Measurements from ENCODE around the gene TTC9C. TPM values are rescaled to one million over a fixed set of nuclear protein-coding genes. Genes with fewer than 3 reads are reported as not detected.
A peak's percentile ranks its signal among the peaks of the same experiment; 100 is the strongest.

TTC9C gene
- total and polyA plus RNA-seq, 2 of the 13 experiments (the other 11 are each of a cell fraction or from before 2014, with no cell fraction given) = 28.0 to 36.4 TPM

- TF ChIP-seq CREM (IDR thresholded peaks at IDR 0.05) (peak; percentile 19), CREM (CRISPR knock-in tag; IDR thresholded peaks at IDR 0.05) (no peak), POLR2G (IDR thresholded peaks at IDR 0.05; ENCODE audit: low read depth, low read length) (peak; percentile 80), FOXP4 (CRISPR knock-in tag; IDR thresholded peaks at IDR 0.05) (0 out of 2 replicates have a peak, but pooled peaks have one; percentile 21), ZNF569 (CRISPR knock-in tag; IDR thresholded peaks at IDR 0.05; ENCODE audit: borderline replicate concordance) (0 out of 2 replicates have a peak, but pooled peaks have one; percentile 17), HCFC1 (IDR thresholded peaks at IDR 0.05; ENCODE audit: low read depth, low read length) (peak; percentile 31; the same call in 1 of the 2 replicates), KDM2A (CRISPR knock-in tag; IDR thresholded peaks at IDR 0.05; ENCODE audit: borderline replicate concordance, low read depth) (peak; percentile 40; the same call in 1 of the 2 replicates), ZNF619 (CRISPR knock-in tag; IDR thresholded peaks at IDR 0.05) (no peak), MAX (IDR thresholded peaks at IDR 0.05) (peak; percentile 64), ONECUT2 (CRISPR knock-in tag; IDR thresholded peaks at IDR 0.05) (peak; percentile 42; the same call in 1 of the 2 replicates), EP300 (IDR thresholded peaks at IDR 0.05; ENCODE audit: low read depth in 2 of 2, low read length in 2 of 2) (no peak), EP300 (CRISPR knock-in tag; IDR thresholded peaks at IDR 0.05; ENCODE audit: borderline replicate concordance) (no peak), TFDP2 (CRISPR knock-in tag; IDR thresholded peaks at IDR 0.05) (peak; percentile 7; the same call in 1 of the 2 replicates), DNMT3B (CRISPR knock-in tag; conservative IDR thresholded peaks at IDR 0.05) (0 out of 2 replicates have a peak, but pooled peaks have one; percentile 20), ZNF350 (CRISPR knock-in tag; IDR thresholded peaks at IDR 0.05; ENCODE audit: borderline replicate concordance, low read depth) (peak; percentile 8; the same call in 1 of the 2 replicates), ZNF260 (CRISPR knock-in tag; IDR thresholded peaks at IDR 0.05; ENCODE audit: borderline replicate concordance, low read depth) (no peak), SRSF1 (optimal IDR thresholded peaks at IDR 0.05; ENCODE audit: low read depth, low read length) (peak; percentile 13), ZFYVE20 (CRISPR knock-in tag; IDR thresholded peaks at IDR 0.05; ENCODE audit: borderline replicate concordance, low read depth) (0 out of 2 replicates have a peak, but pooled peaks have one; percentile 31), POLR2A (IDR thresholded peaks at IDR 0.05; ENCODE audit: insufficient read depth in 1 of 2, low read depth in 2 of 2, low read length in 2 of 2) (peak; percentile 63 to 64), GABPB1 (CRISPR knock-in tag; IDR thresholded peaks at IDR 0.05) (peak; percentile 93), MEIS2 (CRISPR knock-in tag; IDR thresholded peaks at IDR 0.05) (peak; percentile 44; the same call in 1 of the 2 replicates)
- TF ChIP-seq, protein P1, sequence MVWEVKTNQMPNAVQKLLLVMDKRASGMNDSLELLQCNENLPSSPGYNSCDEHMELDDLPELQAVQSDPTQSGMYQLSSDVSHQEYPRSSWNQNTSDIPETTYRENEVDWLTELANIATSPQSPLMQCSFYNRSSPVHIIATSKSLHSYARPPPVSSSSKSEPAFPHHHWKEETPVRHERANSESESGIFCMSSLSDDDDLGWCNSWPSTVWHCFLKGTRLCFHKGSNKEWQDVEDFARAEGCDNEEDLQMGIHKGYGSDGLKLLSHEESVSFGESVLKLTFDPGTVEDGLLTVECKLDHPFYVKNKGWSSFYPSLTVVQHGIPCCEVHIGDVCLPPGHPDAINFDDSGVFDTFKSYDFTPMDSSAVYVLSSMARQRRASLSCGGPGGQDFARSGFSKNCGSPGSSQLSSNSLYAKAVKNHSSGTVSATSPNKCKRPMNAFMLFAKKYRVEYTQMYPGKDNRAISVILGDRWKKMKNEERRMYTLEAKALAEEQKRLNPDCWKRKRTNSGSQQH (CRISPR knock-in tag; IDR thresholded peaks at IDR 0.05; ENCODE audit: low read depth) = peak; percentile 82
- TF ChIP-seq, protein P2, sequence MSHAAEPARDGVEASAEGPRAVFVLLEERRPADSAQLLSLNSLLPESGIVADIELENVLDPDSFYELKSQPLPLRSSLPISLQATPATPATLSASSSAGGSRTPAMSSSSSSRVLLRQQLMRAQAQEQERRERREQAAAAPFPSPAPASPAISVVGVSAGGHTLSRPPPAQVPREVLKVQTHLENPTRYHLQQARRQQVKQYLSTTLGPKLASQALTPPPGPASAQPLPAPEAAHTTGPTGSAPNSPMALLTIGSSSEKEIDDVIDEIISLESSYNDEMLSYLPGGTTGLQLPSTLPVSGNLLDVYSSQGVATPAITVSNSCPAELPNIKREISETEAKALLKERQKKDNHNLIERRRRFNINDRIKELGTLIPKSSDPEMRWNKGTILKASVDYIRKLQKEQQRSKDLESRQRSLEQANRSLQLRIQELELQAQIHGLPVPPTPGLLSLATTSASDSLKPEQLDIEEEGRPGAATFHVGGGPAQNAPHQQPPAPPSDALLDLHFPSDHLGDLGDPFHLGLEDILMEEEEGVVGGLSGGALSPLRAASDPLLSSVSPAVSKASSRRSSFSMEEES (CRISPR knock-in tag; IDR thresholded peaks at IDR 0.05) = 0 out of 2 replicates have a peak, but pooled peaks have one; percentile 12
Observed at GRCh38 chr11:62728171-62728988, at the start of gene TTC9C (continued).
